GM20000 (cell line): ENCODE data around the gene MED20.

Source experiments
- DNase-seq: peaks from one replicate; pipeline ENCODE4 v3.0.0; 2012; ENCODE audit warnings: low spot score
- CTCF ChIP-seq: IDR thresholded peaks from 2 replicates; pipeline ENCODE4 v1.5.1; 2012; ENCODE audit warnings: mild to moderate bottlenecking, control low read depth; ENCODE audit errors: extremely low read depth, missing control alignments

The MED20 gene

DNA sequence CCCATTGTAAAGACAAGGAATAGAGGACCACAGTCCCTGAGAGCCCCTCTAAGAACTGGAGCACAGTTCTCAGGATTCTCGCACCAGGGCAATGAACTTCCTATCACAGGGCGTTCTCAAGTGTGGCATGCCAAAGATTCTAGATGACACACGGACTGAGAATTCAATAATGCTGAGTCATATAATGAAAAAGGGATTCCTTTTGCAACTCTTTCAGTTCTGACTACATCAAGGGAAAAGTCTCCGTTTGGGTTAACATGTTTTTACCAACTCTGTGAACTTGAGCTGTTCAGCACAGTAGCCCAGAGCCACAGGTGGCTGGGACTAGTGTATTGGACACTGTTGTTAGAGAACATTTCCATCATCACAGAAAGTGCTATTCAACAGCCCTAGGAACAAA, 3.4 kb downstream of the MED20 start:
- DNase-seq: no peak
- no peak for TF ChIP-seq CTCF

GRCh38 chr6:41914869-41915530, 5.9 kb downstream of the MED20 start:
- no peak for DNase-seq
- TF ChIP-seq CTCF: no peak

DNA sequence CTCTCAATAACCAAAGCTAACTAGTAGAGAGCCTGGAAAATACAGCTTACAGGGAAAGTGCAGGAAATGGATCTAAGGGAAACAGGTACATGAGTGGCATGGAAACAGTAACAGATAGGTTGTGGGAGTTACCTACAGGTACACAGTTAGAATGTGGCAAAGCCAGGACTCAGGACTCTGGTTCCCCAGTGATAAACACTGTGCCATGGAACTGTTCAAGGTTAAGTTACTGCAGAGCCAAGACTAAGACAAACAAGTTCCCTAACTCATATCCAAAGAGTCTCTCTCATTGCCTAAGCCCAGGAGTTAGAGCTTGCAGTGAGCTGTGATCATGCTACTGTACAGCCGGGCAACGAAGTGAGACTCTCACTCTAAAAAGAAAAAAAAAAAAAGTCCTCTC, 6.6 kb downstream of the MED20 start:
- no peak for DNase-seq
- no peak for TF ChIP-seq CTCF

DNA sequence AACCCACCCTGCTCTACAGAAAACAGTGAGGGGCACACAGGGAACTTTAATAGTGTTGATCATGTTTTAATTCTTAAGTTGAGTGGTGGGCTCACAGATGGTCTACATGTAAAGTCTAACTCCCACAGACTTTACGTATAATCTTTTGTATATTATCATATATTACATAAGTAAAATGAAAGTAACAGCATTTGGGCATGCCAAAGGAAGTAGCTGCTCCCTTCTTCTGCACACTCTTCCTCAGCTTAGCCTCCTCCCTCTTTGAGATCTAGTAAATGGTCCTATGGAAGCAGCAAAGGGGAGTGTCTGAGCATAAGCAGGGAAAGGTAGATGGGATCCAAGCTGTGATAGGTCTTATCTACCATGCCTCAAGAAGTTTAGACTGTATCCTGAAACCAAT, 11.2 kb downstream of the MED20 start:
- DNase-seq: no peak
- no peak for TF ChIP-seq CTCF

DNA sequence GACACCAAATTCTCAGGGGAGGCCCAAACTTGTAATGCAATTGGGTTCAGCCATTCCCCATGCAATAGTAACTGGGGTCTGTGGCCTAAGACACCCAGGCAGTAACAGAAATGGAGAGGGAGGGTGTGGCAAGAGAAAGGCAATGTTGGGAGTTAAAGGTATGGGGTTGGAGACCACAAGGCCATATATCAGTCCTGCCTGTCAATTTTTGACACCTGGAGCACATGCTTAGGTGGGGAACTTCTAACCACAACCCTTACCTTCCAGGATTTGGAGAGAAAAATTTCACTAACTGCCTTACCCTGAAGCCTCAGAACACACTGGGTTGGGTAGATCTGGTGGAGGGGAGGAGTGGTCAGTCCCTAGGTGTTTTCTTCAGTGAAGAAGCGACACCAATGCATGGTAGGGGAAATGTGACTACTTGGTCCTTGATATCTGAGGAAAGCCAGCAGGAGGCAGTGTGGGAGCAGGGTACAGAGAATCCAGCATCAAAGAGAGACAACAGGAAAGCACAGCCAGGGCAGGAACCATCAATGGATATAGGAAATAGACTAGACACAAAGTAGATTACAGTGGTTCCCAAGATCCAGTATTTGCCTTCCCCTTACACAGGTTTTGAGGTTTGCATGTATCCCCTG, 18.9 kb downstream of the MED20 start:
- DNase-seq: peak; percentile 33
- TF ChIP-seq CTCF: peak; percentile 44

GRCh38 chr6:41900861-41901260, 20.1 kb downstream of the MED20 start:
- no peak for TF ChIP-seq CTCF
- no peak for DNase-seq

GRCh38 chr6:41896281-41896680, 24.7 kb downstream of the MED20 start:
- no peak for TF ChIP-seq CTCF
- no peak for DNase-seq
